Measurements from ENCODE around the gene PTS. TPM values are rescaled to one million over a fixed set of nuclear protein-coding genes. Genes with fewer than 3 reads are reported as not detected.

PTS gene
- total RNA-seq, 1 donor from 2014 or later: 53.6 TPM

- TF ChIP-seq, protein P1, sequence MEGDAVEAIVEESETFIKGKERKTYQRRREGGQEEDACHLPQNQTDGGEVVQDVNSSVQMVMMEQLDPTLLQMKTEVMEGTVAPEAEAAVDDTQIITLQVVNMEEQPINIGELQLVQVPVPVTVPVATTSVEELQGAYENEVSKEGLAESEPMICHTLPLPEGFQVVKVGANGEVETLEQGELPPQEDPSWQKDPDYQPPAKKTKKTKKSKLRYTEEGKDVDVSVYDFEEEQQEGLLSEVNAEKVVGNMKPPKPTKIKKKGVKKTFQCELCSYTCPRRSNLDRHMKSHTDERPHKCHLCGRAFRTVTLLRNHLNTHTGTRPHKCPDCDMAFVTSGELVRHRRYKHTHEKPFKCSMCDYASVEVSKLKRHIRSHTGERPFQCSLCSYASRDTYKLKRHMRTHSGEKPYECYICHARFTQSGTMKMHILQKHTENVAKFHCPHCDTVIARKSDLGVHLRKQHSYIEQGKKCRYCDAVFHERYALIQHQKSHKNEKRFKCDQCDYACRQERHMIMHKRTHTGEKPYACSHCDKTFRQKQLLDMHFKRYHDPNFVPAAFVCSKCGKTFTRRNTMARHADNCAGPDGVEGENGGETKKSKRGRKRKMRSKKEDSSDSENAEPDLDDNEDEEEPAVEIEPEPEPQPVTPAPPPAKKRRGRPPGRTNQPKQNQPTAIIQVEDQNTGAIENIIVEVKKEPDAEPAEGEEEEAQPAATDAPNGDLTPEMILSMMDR (conservative IDR thresholded peaks at IDR 0.05; ENCODE audit: low read depth, low read length): no peak
- peak overlapping the region; percentile 78 for H3K4me3 ChIP-seq (ENCODE audit: low read depth, low read length)
- DNase-seq (ENCODE audit: low read depth): no peak
These were observed 1.2 kb downstream of the PTS start for GRCh38 chr11:112227471-112227870.

- no peak for DNase-seq (ENCODE audit: low read depth)
- H3K4me3 ChIP-seq (ENCODE audit: low read depth, low read length): no peak overlapping the region
- TF ChIP-seq, protein P1 (conservative IDR thresholded peaks at IDR 0.05; ENCODE audit: low read depth, low read length): no peak
These were observed 2.5 kb downstream of the PTS start for GRCh38 chr11:112228706-112229105.

DNA sequence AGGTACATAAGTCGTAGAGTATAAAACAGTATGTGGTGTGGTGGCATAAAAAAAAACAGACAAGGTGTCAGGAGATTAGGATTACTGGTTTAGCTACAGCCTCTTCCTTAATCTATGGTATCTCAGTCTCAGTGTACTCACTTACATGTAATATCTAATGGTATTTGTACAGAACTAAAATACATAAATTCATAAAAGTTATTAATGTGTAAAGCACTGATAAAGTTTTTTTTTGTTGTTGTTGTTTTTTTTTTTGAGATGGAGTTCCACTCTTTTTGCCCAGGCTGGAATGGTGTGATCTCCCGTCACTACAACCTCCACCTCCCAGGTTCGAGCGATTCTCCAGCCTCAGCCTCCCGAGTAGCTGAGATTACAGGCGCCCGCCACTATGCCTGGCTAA is 2.9 kb downstream of the PTS start:
- TF ChIP-seq, protein P1 (conservative IDR thresholded peaks at IDR 0.05; ENCODE audit: low read depth, low read length): no peak
- no peak for DNase-seq (ENCODE audit: low read depth)
- H3K4me3 ChIP-seq (ENCODE audit: low read depth, low read length): no peak overlapping the region

DNA sequence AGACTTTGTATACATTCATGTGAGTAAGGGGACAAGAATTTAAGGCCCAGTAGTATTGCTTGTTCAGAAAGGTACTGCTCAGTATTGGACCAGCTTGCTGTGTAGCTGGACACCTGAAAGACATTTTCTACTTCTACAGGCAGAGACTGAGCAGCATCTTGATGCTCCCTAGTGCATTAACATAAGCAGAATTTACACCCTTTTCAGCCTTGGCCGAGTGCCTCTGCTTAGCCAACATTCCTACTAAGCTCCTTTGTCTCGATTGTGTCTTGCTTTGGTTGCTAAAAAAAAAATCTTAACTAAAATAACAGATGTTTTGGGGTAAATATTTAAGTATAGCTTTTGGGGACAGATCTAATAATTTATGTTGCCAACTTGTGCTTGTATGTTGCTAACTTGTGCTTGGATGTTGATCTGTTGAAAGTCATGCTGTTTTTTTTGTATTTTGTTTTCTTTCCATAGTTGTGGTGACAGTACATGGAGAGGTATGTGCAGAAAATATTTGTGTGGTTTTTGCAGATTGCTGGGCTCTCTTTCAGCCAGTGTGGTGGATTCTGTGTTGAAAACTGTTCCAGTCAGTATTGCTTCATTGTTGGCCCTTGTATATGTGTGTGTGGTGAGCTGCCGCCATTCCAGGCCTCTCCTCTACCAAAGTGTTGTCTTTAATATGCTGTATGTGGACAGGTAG is 3.7 kb downstream of the PTS start:
- DNase-seq (ENCODE audit: low read depth): no peak

GRCh38 chr11:112231952-112232351 is 5.7 kb downstream of the PTS start:
- DNase-seq (ENCODE audit: low read depth): no peak
- TF ChIP-seq, protein P1 (conservative IDR thresholded peaks at IDR 0.05; ENCODE audit: low read depth, low read length): no peak
- H3K4me3 ChIP-seq (ENCODE audit: low read depth, low read length): no peak overlapping the region

More for the DNA sequence above, 3.7 kb downstream of the PTS start:
- H3K4me3 ChIP-seq (ENCODE audit: low read depth, low read length): no peak overlapping the region
- TF ChIP-seq, protein P1 (conservative IDR thresholded peaks at IDR 0.05; ENCODE audit: low read depth, low read length): no peak

DNA sequence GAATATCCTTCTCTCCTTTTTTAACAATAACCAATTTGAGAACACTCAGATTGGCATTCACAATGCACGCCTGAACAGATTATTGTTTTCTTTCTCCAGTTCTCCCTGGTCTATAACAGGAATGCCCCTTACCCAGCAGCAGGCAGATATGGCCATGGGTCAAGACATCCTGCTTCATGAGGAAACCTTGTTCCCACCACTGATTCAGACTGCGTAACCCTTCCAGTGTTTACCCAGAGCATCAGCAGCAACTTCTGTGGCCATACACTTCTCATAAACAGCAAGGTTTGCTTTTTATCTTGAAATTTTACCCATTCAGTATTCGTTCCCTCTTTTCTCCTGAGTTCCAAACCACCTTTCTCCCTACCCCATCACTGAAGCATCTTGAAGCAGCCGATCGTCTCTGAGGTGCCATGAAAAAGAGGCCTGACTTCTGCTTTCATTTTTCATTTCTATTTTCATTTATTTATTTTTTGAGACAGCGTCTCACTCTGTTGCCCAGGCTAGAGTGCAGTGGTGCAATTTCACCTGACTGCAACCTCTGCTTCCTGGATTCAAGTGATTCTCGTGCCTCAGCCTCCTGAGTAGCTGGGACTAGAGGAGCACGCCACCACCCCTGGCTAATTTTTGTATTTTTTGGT is 9.6 kb downstream of the PTS start:
- H3K4me3 ChIP-seq (ENCODE audit: low read depth, low read length): no peak overlapping the region
- DNase-seq (ENCODE audit: low read depth): no peak
- TF ChIP-seq, protein P1 (conservative IDR thresholded peaks at IDR 0.05; ENCODE audit: low read depth, low read length): no peak

DNA sequence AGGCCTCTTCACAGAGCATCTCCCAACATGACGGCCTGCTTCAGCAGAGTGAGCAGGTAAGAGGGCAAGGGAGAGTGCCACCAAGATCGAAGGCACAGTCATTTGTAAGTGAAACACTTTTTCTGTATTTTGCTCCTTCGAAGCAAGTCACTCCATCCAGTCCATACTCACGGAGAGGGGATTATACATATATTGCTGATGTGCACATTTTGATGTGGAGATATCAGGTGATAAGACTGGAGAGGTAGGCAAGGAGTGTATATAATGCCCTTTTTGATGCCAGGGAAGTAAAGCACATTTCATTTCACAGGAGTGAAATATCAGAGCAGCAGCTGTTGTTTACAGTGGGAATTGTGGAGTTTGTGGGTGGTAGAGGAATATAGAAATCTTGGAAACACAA is 11.2 kb downstream of the PTS start:
- DNase-seq (ENCODE audit: low read depth): no peak
- no peak overlapping the region for H3K4me3 ChIP-seq (ENCODE audit: low read depth, low read length)
- TF ChIP-seq, protein P1 (conservative IDR thresholded peaks at IDR 0.05; ENCODE audit: low read depth, low read length): no peak
